MV-4-11 (cell line): ENCODE results near the gene DIDO1.
A peak's percentile ranks its signal among the peaks of the same experiment; 100 is the strongest.
"Not testable (repeated sequence)": the region's sequence is repeated elsewhere in the genome, so short reads cannot be mapped to it uniquely, and the experiment has no call there.

Experiments used
- DNase-seq: peaks from one replicate; lab custom pipeline; 2025; lab: John Stamatoyannopoulos, UW

DIDO1 gene

DNA sequence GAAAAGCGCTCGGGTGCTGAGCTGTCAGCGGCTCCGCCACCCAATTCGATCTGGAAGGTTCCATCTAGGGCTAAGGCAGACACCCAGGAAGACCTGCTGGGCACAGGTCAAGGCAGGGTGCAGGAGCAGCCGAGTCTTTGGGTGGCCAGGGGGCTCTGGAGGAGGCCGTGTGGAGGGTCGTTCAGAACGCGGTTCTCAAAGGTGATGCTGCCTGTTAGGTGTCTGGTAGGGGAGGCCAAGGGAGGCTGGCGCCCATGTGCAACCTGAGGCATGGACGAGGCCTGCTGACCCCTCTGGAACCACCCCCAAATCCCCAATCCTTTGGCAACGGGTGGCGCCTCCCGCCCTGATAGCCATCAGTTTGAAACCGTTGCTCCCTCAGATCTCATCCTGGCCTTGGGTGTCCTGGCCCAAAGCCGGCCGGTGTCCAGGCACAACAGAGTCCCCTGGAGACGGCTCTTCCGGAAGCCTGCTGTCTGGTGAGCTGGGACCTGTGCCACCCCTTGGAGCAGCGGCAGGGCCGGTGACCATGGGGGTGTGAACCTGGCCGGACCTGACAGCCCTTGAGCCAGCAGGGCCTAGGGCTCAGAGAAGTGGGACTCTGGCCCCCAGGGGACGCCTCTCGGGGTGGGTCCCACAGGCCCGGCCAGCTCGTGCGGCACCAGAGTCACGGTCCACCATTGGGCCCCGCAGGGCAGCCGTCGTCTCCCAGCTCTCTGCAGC lies 36.7 kb upstream of the DIDO1 start:
- DNase-seq, result no peak

DNA sequence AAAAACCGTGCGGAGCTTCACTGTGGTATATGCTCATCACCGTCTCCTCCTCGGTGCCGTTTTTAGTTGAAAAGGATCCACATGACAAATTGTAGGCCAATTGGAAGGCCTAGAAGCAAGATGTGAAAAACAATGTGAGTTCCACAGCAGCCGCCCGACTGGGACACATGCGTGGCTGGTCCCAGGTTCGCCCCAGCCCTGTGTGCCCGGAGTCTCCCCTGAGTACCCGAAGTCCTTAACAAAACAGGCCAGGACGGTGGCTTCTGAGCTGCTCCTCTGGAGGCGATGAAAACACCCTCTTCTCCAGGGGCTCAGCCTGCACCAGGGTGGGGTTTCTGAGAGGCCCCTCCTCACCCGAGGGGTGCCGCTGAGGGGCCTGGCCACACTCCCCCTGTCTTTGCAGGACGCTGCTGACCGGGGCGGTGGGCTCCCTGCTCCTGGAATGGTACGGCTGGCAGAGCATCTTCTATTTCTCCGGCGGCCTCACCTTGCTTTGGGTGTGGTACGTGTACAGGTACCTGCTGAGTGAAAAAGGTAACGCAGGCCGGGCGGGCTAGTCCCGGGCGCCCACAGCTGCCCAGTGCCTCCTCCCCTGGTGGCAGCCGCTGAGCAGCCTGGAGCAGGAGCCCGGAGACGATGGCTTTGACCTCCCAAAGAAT lies 36.0 kb upstream of the DIDO1 start:
- no peak for DNase-seq

DNA sequence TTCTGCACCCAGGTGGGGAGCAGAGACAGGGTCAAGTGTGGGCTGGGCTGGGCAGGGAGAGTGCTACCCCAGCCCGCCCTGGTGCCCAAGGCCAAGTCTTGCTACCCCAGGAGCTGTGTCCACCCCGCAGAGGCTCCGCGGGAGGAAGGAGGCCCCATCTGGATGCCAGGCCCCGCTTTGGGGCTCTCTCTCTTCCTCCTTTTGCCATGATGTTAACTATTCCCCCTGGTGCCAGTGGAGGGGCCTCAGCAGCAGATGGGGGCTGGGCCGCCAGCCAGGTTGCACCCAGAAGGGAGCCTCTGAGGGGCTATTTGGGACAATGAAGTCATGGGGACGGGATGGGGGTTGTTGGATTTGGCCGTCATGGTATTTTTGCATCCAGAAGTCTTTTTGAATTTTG lies 35.5 kb upstream of the DIDO1 start:
- DNase-seq, result no peak

DNA sequence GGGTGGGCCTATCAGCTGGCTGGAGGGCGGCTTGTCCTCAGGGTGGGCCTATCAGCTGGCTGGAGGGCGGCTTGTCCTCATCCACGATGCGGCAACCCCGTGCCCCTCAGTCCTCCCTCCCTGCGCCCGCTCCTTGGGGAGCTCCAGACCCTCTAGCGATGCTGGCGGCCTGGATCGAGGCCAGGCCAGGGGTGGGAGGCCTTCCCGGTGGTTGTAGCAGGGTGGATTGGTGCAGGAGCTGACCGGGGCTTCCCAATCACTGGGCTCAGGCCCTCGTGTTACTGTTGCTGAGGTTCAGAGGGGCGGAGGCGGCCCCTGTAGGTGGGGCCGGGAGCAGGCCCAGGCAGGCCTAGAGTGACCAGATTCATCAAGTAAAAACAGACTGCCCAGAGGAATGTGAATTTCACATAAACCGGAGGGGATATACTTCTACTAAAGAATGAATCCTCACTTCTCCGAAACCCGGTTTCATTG lies 35.0 kb upstream of the DIDO1 start:
- no peak for DNase-seq

DNA sequence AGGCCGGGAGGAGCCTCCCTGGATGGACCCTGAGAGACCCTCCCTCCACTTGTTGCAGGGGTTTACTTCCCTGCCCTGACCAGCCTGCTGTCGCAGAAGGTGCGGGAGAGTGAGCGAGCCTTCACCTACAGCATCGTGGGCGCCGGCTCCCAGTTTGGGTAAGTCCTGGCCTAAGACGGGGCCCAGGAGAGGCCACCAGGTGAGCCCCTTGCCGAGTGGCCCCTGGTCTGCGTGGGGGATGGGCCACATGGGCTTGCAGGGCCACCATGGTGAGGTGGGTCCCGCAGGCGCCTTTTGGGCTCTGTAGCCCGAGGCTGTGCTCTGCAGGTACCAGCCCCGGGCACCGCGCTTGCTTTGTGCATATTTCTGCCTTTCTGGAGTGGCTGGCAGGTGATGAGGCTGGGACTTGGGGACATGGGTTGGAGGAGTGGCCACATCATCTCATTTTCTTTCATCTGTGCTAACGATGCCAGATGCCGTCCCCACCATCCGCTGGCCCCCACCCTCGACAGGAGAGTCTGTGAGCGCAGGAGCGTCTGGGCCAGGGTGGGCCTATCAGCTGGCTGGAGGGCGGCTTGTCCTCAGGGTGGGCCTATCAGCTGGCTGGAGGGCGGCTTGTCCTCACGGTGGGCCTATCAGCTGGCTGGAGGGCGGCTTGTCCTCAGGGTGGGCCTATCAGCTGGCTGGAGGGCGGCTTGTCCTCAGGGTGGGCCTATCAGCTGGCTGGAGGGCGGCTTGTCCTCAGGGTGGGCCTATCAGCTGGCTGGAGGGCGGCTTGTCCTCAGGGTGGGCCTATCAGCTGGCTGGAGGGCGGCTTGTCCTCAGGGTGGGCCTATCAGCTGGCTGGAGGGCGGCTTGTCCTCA lies 34.4 kb upstream of the DIDO1 start:
- not testable (repeated sequence) for DNase-seq

DNA sequence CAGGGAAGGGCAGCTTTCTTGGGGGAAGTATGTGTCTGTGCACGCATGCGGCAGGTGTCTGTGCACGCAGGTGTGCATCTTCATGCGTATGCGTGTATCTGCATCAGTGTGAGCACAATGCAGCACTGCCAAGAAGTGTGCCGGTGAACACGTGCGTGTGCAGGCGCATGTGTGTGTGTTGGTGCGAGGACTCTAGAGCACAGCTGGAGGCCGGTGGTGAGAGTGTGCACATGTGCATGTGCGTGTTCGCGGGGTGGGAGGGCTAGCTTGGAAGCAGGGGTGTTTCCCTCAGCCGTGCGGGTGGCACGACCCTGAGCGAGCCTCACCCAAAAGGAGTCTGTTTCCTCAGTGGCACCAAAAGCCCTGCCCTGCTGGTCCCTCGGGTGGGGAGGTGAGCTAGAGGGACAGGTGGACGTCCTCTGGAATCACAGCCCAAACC lies 33.7 kb upstream of the DIDO1 start:
- no peak for DNase-seq

DNA sequence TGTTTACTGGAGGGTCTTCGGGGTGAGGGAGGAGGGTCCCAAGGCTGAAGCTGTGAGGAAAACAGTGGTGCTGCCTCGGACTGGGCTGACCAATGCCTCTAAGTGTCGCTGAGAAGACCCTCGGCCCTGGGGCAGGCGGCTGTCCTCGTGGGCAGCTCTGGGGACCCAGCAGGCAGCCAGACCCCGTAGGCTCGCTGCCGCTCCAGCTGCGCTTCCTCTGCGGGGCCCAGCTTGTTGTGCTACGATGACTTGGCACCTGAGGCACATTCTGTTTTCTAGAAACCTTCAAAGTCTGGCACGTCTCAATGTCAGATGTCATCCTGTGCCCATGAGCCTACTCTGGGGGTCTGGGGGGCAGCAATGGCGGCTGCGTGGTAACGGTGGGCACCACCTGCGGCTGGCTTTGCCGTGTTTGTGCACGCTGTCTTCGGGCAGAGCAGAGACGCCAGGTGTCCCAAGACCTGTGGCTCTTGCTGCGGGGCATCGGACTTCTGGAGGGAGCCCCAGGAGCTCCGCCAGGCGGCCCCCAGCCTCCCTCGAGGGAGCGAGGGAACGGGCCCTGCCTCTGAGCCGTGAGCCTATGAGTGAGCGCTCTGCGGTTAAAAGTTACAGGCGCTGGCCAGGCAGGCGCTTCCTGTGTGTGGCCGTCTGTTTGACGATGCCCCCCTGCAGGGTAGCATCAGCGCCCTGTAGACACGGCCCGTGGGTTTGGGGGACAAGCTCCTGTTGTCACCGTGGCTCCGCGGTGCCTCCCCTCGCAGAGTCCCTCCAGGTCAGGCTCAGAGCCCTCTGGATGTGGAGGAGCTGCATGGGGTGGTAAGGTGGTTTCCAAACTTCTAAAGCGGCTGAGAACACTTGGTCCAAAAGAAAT lies 33.0 kb upstream of the DIDO1 start:
- DNase-seq, result no peak

DNA sequence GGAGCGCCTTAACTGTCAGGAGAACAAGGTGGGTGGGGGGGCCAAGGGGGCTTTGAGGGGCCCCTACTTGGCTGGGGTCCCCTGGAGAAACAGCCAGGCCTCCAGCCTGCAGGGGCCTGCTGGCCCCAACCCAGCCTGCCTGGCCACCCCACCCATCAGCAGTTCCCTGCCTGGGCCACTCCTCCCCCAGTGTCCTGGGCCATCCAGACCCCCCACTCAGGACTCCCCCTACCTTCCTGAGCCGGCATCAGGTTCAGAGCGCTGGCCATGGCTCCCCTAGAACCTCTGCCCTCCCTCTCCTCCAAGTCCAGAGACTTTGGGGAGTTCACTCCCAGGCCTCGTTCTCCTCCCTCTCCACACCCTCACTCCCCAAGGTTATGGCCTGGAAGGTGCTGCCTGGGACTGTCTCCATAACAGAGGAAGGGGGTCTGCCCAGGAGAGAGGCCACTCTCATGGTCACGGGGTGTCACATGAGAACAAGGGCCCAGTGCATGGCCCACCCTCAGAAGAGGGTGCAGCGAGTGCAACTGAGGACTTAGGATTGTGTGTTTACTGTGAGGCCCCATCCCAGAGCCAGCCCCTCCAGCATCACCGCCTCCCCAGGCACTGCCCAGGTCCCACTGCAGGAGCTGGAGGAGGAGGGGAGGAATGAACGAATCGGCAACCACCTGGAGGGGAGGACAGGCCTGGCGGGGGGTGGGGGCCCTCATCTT lies 32.2 kb upstream of the DIDO1 start:
- no peak for DNase-seq

DNA sequence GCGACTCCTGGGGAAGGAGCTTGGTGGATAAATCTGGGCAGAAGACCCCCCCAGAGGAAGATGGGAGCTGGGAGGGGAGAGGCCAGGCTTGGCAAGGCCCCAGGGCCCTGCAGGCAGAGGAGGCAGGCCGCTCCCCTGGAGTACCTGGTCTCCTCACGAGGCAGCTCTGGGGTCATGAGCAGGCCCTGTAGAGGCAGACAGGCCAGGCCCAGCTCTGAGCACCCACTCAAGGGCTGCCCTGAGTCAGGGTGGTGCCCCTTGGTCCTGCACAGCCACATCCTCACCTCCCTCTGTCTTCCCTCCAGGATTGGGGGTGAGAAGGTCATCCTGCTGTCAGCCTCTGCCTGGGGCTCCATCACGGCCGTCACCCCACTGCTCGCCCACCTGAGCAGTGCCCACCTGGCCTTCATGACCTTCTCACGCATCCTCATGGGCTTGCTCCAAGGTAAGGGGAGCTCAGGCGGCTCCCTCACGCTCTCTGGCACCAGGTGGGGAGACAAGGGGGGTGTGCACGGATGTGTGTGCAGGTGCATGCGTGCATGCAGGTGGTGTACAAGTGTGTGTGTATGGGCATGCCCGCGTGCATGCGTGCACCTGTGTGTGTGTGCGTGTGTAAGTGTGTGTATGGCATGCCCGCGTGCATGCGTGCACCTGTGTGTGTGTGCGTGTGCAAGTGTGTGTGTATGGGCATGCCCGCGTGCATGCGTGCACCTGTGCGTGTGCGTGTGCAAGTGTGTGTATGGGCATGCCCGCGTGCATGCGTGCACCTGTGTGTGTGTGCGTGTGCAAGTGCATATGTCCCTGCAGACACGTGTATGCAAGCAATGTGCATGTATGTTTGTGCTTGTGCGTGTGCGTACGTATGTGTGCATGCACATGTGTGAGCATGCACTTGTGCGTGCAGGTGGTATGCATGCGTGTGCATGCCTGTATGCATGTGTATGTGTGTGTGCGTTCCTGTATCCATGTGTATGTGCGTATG lies 31.1 kb upstream of the DIDO1 start:
- no peak for DNase-seq

DNA sequence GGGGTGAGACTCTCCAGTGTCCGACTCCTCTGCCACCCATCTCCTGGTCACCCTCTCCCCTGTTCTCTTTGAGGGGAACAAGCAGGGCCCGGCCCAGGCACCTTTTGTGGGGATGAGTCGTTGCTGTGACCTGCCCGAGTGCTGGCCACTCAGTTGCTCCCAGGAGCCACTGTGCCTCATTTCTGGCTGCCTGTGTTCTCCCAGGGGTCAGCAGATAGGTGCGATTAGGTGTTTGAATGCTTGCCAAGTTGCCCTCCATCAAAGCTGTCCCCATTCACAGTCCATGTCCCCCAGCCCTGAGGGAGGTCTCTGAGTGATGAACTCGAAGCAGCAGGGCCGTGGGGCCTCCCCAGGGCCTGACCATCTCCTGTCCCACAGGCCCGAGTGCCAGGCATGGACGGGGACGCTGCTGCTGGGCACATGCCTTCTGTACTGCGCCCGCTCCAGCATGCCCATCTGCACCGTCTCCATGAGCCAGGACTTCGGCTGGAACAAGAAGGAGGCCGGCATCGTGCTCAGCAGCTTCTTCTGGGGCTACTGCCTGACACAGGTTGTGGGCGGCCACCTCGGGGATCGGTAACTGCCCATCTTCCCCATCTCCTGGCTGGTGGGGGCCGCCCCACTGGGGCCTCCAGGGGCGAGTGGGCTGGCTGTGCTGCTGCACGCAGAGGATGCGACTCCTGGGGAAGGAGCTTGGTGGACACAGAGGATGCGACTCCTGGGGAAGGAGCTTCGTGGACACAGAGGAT lies 30.3 kb upstream of the DIDO1 start:
- DNase-seq, result no peak

DNA sequence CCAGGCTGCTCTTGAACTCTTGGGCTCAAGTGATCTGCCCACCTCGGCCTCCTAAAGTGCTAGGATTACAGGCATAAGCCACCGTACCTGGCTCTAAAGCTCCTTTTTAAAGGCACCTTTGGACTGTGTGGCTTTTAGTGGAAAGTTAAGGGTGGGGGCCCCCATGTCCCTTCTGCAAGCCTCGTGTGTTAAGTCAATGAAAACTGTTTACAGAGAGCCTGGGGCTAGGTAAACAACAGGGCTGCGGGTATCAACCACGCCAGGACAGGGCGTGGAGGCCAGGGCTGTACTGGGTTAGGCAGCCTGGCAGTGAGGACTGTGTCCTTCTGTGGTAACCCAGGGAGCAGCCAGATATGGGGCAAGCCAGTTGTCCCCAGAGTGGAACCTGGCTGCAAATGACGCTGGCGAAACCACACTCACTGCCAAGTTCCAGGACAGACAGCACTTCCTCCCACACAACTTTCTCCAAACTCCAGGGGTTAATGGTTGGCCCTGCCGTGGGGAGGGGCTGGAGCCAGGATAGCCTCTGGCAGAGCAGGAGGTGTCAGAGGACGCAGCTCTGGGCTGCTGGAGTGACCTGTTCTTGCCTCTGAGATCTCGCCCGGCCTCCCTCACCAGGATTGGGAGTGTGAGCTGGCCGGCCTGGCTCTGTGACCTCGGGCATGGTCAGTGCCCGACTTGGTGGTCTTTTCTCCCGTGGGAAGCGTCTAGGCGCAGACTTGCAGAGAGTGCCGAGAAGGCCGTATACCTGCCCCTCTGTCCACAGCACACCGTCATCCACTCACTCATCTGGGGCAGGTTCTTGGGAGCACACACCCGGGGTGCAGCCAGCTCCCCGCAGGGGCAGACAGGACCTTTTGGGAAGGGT lies 29.4 kb upstream of the DIDO1 start:
- no peak for DNase-seq

DNA sequence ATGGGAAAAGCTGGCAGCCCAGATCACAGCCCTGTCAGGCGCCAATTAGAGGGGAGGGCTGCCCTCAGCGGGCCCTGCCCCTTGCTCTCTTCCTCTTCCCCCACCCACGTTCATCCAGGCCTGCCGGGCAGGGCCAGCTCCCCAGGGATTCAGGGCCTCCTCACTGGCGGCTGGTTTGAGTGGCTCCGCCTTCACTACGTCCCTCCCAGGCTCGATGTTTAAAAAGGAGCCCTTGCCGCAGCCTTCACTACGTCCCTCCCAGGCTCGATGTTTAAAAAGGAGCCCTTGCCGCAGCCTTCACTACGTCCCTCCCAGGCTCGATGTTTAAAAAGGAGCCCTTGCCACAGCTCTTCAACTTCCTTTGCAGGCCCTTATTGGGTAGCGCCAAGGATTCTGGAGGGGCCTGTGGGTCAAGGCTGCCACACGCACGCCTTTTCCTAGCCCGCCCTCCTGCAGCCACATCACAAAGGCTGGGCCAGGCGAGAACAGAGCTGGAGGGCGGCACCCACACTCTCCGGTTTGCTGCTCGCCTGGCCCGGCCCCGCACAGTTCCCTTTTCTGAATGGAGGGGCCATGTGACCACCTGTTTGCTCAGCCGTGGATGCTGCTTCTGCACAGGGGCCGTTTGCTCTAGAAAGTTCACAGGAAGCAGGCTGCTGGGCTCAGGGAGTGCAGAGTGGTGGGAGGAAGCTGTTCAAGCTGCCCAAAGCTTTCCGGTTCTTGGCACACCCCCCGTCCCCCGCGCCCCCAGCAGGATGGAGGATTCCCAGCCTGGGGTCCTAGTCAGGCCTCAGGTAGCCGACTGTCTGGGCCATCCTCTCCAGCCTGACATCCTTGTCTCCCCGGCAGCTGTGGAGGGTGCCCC lies 27.8 kb upstream of the DIDO1 start:
- DNase-seq, result peak; percentile 91

DNA sequence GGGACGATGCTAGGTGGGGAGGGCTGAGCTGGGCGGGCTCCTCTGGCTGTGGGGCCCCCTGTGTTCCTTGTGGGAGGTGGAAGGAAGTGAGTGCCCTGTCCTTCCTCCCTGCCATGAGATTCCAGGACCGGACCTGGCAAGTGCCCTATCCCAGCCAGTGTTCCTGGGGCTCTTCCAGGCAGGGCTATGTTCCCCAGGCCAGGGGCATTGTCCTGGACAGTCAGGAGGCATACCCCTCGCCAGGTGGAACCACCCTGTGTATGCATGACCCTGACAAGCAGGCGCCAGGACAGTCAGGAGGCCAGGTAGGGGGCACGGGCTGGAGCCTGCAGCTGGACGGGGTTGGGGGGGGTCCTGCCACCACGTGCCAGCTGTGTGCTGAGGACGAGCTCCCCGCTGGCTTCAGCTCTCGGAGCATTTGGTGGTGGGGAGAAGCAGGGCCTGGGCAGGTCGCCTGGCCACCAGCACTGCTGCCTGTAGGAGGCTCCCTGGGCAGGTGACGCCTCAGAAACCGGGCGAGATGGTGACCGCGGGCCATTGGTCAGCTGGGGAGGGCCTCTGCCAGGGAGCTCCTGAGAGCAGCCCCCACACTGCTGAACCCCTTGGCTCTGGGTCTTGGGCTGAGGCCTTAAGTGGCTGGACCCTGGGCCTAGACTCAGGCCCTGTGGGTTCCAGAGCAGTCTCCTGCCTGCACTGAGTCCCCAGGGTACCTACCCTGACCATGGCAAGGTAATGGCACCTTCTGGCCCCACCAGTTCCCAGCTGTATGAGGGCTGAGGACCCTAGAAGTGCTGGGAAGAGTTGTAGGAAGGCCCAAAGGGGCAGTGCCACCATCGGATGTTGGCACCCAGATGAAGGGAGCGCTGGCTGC lies 26.9 kb upstream of the DIDO1 start:
- DNase-seq, result no peak

DNA sequence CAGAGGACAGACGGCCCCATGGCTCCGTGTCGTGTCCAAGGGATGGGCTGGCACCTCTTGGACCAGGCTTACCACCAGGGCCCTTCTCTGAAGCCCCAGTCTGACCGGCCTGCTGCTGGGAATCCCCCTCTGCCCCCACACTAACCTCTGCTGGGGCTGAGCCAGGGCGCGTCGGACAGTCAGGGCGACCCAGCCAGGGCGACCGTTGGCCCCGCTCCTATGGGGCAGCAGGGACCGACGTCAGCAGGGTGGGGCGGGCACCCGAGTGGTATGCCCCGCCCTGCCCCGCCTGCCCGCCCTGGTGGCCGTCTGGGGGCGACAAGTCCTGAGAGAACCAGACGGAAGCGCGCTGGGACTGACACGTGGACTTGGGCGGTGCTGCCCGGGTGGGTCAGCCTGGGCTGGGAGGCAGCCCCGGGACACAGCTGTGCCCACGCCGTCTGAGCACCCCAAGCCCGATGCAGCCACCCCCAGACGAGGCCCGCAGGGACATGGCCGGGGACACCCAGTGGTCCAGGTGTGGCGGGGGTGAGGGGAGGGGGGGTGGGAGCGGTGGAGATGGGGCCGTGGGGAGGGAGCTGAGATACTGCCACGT lies 26.2 kb upstream of the DIDO1 start, which contains the start of gene SLC17A9:
SLC17A9 (plus strand) TSS at position 337 of the 595 bp plus-strand sequence; CDS start at position 459, 122 bp downstream.
- DNase-seq, result peak; percentile 76

DNA sequence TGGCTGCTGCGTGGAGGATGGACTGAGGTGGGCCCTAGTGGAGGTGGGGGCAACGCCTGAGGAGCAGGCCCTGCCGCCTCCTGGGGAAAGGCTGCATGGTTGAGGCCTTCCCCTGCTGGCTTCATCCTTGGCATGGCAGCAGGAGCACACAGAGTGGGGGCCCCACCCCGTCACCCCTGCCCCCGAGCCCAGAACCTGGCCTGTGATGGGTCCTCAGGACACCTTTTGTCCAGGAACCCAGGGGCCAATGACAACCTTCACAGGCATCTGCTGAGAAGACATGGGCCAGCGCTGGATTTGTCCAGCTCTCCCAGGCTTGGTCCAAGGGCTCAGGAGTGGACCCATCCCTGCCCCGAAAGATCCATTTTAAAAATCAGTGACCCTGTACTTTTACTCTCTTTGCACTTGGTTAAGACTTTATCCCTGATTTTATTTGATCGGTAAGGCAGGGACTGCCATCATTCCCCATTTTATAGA lies 25.6 kb upstream of the DIDO1 start:
- DNase-seq, result no peak
